IPS DF 6.9 (cell line): ENCODE measurements around the gene PDS5B.

Experiments
- DNase-seq: peaks from one replicate; pipeline ENCODE4 v3.0.0-alpha.2; 2013; ENCODE audit warnings: low read depth, low spot score
- H3K27ac ChIP-seq: one replicate; pipeline ENCODE4 v1.5.1; 2013; ENCODE audit warnings: low read length, control low read depth
- H3K27me3 ChIP-seq: 2 replicates; pipeline ENCODE4 v1.6.1; 2013; ENCODE audit warnings: mild to moderate bottlenecking, low read length; ENCODE audit not compliant: control insufficient read depth, insufficient read depth
- H3K36me3 ChIP-seq: 2 replicates; pipeline ENCODE4 v1.6.1; 2013; ENCODE audit warnings: low read length; ENCODE audit not compliant: control insufficient read depth, insufficient read depth
- H3K4me1 ChIP-seq: 2 replicates; pipeline ENCODE4 v1.6.1; 2013; ENCODE audit warnings: low read length; ENCODE audit not compliant: control insufficient read depth, insufficient read depth
- H3K4me3 ChIP-seq: 2 replicates; pipeline ENCODE4 v1.5.1; 2013; ENCODE audit warnings: mild to moderate bottlenecking, low read length
- H3K9me3 ChIP-seq: 2 replicates; pipeline ENCODE4 v1.6.1; 2013; ENCODE audit warnings: low read length, inconsistent platforms; ENCODE audit not compliant: control insufficient read depth, insufficient read depth
- WGBS: extraction: QIAGEN DNeasy Blood & Tissue Kit; methylation state at CpG from one replicate; pipeline ENCODE4 v1.1.7; 2013; ENCODE audit warnings: mixed read lengths, missing lambda C conversion rate; ENCODE audit not compliant: insufficient read length, insufficient coverage; 5-methylcytosine and 5-hydroxymethylcytosine counted together

Gene PDS5B

DNA sequence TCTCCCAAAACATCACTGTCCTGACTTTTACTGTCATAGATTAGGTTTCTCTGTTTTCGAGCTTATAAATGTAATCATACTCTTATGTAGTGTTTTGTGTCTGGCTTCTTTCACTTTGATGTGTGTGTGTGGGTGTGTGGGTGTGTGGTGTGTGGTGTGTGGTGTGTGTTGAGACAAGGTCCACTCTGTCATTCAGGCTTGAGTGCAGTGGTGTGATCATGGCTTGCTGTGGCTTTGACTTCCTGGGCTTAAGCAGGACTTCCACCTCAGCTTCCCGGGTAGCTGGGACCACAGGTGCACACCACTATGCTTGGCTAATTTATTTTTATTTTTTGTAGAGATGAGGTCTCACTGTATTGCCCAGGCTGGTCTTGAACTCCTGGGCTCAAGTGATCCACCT, 59.6 kb downstream of the PDS5B start:
- Histone ChIP-seq H3K27ac (no peak overlapping the region), H3K9me3 (no peaks in the 10 kb centered on the region), H3K4me1 (no peaks in the 10 kb centered on the region), H3K4me3 (no peak overlapping the region), H3K36me3 (no peaks in the 10 kb centered on the region), H3K27me3 (no peaks in the 10 kb centered on the region)
- WGBS: no CpG with 5 or more reads among the region's 2 CpGs
- no peak for DNase-seq

- Histone ChIP-seq H3K9me3 (no peaks in the 10 kb centered on the region), H3K4me3 (no peak overlapping the region), H3K36me3 (no peaks in the 10 kb centered on the region), H3K4me1 (no peaks in the 10 kb centered on the region), H3K27ac (no peak overlapping the region), H3K27me3 (no peaks in the 10 kb centered on the region)
- no peak for DNase-seq
- whole genome bisulfite sequencing: no CpG with 5 or more reads among the region's 1 CpG
Observed at GRCh38 chr13:32647926-32648325, 61.7 kb downstream of the PDS5B start.

GRCh38 chr13:32650705-32651311, 64.6 kb downstream of the PDS5B start:
- DNase-seq: peak; percentile 39
- no peaks in the 10 kb centered on the region for H3K9me3 ChIP-seq
- H3K36me3 ChIP-seq: no peaks in the 10 kb centered on the region; the same call in 1 of the 2 replicates
- no peaks in the 10 kb centered on the region for H3K4me1 ChIP-seq
- WGBS: no CpG with 5 or more reads among the region's 3 CpGs
- H3K27ac ChIP-seq: no peak overlapping the region
- H3K27me3 ChIP-seq: no peaks in the 10 kb centered on the region
- no peak overlapping the region for H3K4me3 ChIP-seq

DNA sequence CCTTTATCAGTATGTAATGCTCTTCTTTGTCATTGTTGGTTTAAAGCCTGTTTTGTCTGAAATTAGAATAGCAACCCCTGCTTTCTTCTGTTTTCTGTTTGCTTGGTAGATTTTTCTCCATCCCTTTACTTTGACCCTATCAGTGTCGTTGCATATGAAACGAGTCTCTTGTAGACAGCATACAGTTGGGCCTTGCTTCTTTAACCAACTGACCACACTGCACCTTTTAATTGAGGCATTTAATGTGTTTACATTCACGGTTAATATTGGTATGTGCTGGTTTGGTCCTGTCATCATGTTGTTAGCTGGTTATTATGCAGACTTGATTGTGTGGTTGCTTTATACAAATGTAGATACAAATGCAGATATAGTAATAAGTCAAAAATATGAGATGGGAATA, 71.1 kb downstream of the PDS5B start:
- Histone ChIP-seq H3K36me3 (no peaks in the 10 kb centered on the region; the same call in 1 of the 2 replicates), H3K4me3 (no peak overlapping the region), H3K27ac (no peak overlapping the region), H3K27me3 (no peaks in the 10 kb centered on the region), H3K4me1 (no peaks in the 10 kb centered on the region), H3K9me3 (no peaks in the 10 kb centered on the region)
- WGBS: no CpG with 5 or more reads among the region's 3 CpGs
- no peak for DNase-seq

GRCh38 chr13:32659736-32660135, 73.5 kb downstream of the PDS5B start:
- Histone ChIP-seq H3K36me3 (no peaks in the 10 kb centered on the region), H3K27ac (no peak overlapping the region), H3K27me3 (no peaks in the 10 kb centered on the region), H3K4me3 (no peak overlapping the region), H3K4me1 (no peaks in the 10 kb centered on the region), H3K9me3 (no peaks in the 10 kb centered on the region)
- no peak for DNase-seq
- 100% methylated on average over 1 of the region's 1 CpG for WGBS

DNA sequence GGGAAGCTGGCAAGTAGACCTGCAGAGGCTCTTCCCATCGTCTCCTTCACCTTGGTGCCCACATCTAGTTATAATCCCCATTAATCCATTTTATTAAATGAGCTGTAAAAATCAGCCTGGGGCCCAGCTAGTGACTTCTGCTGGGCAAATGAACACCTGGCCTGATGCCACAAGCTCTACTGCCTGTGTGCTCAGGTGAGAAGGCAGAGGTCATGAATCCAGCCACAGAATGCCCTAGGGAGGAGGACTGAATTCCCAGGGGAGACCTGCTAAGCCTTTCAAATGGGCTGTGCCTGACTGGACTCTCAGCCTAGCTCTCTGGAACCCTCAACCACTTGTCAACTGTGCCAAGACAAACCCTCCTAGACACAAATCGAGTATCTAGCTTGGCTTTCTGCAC, 74.0 kb downstream of the PDS5B start:
- no peaks in the 10 kb centered on the region for H3K27me3 ChIP-seq
- no peak for DNase-seq
- no CpG with 5 or more reads among the region's 2 CpGs for WGBS
- no peaks in the 10 kb centered on the region for H3K4me1 ChIP-seq
- no peaks in the 10 kb centered on the region for H3K9me3 ChIP-seq
- no peaks in the 10 kb centered on the region for H3K36me3 ChIP-seq
- no peak overlapping the region for H3K4me3 ChIP-seq
- H3K27ac ChIP-seq: no peak overlapping the region

GRCh38 chr13:32661685-32662084, 75.4 kb downstream of the PDS5B start:
- Histone ChIP-seq H3K27me3 (no peaks in the 10 kb centered on the region), H3K4me3 (no peak overlapping the region), H3K4me1 (no peaks in the 10 kb centered on the region), H3K36me3 (no peaks in the 10 kb centered on the region), H3K9me3 (no peaks in the 10 kb centered on the region), H3K27ac (no peak overlapping the region)
- no peak for DNase-seq

GRCh38 chr13:32663660-32664059, 77.4 kb downstream of the PDS5B start:
- Histone ChIP-seq H3K4me1 (no peaks in the 10 kb centered on the region), H3K4me3 (no peak overlapping the region), H3K9me3 (no peaks in the 10 kb centered on the region), H3K36me3 (no peaks in the 10 kb centered on the region), H3K27ac (no peak overlapping the region), H3K27me3 (no peaks in the 10 kb centered on the region)
- no peak for DNase-seq

- Histone ChIP-seq H3K9me3 (no peaks in the 10 kb centered on the region), H3K4me1 (no peaks in the 10 kb centered on the region), H3K27ac (no peak overlapping the region), H3K36me3 (no peaks in the 10 kb centered on the region), H3K4me3 (no peak overlapping the region), H3K27me3 (no peaks in the 10 kb centered on the region)
- DNase-seq: no peak
- WGBS: no CpG with 5 or more reads among the region's 4 CpGs
Observed at GRCh38 chr13:32666990-32667571, 80.8 kb downstream of the PDS5B start.

GRCh38 chr13:32669030-32669646, 82.9 kb downstream of the PDS5B start:
- 100% methylated on average over 1 of the region's 3 CpGs for WGBS
- H3K27me3 ChIP-seq: no peaks in the 10 kb centered on the region
- peak; percentile 11 for DNase-seq
- H3K27ac ChIP-seq: no peak overlapping the region
- no peaks in the 10 kb centered on the region for H3K36me3 ChIP-seq
- no peaks in the 10 kb centered on the region for H3K9me3 ChIP-seq
- no peaks in the 10 kb centered on the region for H3K4me1 ChIP-seq
- H3K4me3 ChIP-seq: no peak overlapping the region

- Histone ChIP-seq H3K9me3 (no peaks in the 10 kb centered on the region), H3K4me3 (no peak overlapping the region), H3K36me3 (no peaks in the 10 kb centered on the region), H3K27ac (no peak overlapping the region), H3K27me3 (no peaks in the 10 kb centered on the region), H3K4me1 (no peaks in the 10 kb centered on the region)
- DNase-seq: no peak
- no CpG with 5 or more reads among the region's 2 CpGs for WGBS
Observed at GRCh38 chr13:32674503-32674902, 88.3 kb downstream of the PDS5B start.
